Measurements from ENCODE around the gene PTPRN2. TPM values are rescaled to one million over a fixed set of nuclear protein-coding genes. Genes with fewer than 3 reads are reported as not detected.
"Not testable (repeated sequence)": the region's sequence is repeated elsewhere in the genome, so short reads cannot be mapped to it uniquely, and the experiment has no call there.

PTPRN2 gene
- total and polyA plus RNA-seq, 2 donors (not counting 1 experiment from before 2014, with no cell fraction given) = 0.54 to 1.2 TPM

- Histone ChIP-seq H2AFZ (ENCODE audit: low read length) (no peak overlapping the region), H4K20me1 (ENCODE audit: control insufficient read depth, extremely low read depth, insufficient read depth, low read length) (no peaks in the 10 kb centered on the region), H3K36me3 (ENCODE audit: control insufficient read depth, insufficient read depth, low read length) (no peaks in the 10 kb centered on the region), H3K27ac (ENCODE audit: insufficient read depth, low read length) (no peak overlapping the region), H3K4me2 (ENCODE audit: extremely low read depth, insufficient read depth, low read length) (no peak overlapping the region), H3K79me2 (ENCODE audit: control insufficient read depth, insufficient read depth, low read length) (no peaks in the 10 kb centered on the region), H3K9ac (ENCODE audit: insufficient read depth, low read length) (no peak overlapping the region), H3K9me3 (ENCODE audit: control insufficient read depth, insufficient read depth, low read depth, low read length) (peaks cover 3% of the 10 kb centered on the region), H3K27me3 (ENCODE audit: control insufficient read depth, insufficient read depth, low read length) (no peaks in the 10 kb centered on the region), H3K4me3 (replicated peaks in 1 of 4; ENCODE audit: control extremely low read depth in 1 of 4, insufficient read depth in 1 of 4, low read depth in 3 of 4, low read length in 4 of 4) (no peak overlapping the region), H3K4me1 (ENCODE audit: control insufficient read depth, extremely low read depth, insufficient read depth, low read length) (no peaks in the 10 kb centered on the region)
- DNase-seq (ENCODE audit: low read depth in 2 of 2) = no peak
- TF ChIP-seq EZH2 (IDR thresholded peaks at IDR 0.05; ENCODE audit: low read length, missing control alignments) (no peak), CTCF (conservative IDR thresholded peaks at IDR 0.05 in 1 of 2, IDR thresholded peaks at IDR 0.05 in 1 of 2; ENCODE audit: low read depth in 1 of 2, low read length in 2 of 2) (no peak)
Observed at GRCh38 chr7:158256091-158256816, 331.4 kb downstream of the PTPRN2 start.

GRCh38 chr7:158255558-158255957, 332.1 kb downstream of the PTPRN2 start:
- DNase-seq (ENCODE audit: low read depth in 2 of 2) = no peak
- Histone ChIP-seq H3K9me3 (ENCODE audit: control insufficient read depth, insufficient read depth, low read depth, low read length) (peaks cover 3% of the 10 kb centered on the region), H3K27me3 (ENCODE audit: control insufficient read depth, insufficient read depth, low read length) (no peaks in the 10 kb centered on the region), H3K27ac (ENCODE audit: insufficient read depth, low read length) (no peak overlapping the region), H3K79me2 (ENCODE audit: control insufficient read depth, insufficient read depth, low read length) (no peaks in the 10 kb centered on the region), H2AFZ (ENCODE audit: low read length) (no peak overlapping the region), H4K20me1 (ENCODE audit: control insufficient read depth, extremely low read depth, insufficient read depth, low read length) (no peaks in the 10 kb centered on the region), H3K36me3 (ENCODE audit: control insufficient read depth, insufficient read depth, low read length) (no peaks in the 10 kb centered on the region), H3K9ac (ENCODE audit: insufficient read depth, low read length) (no peak overlapping the region), H3K4me1 (ENCODE audit: control insufficient read depth, extremely low read depth, insufficient read depth, low read length) (no peaks in the 10 kb centered on the region), H3K4me3 (replicated peaks in 1 of 4; ENCODE audit: control extremely low read depth in 1 of 4, insufficient read depth in 1 of 4, low read depth in 3 of 4, low read length in 4 of 4) (no peak overlapping the region), H3K4me2 (ENCODE audit: extremely low read depth, insufficient read depth, low read length) (no peak overlapping the region)
- TF ChIP-seq EZH2 (IDR thresholded peaks at IDR 0.05; ENCODE audit: low read length, missing control alignments) = no peak
- no peak for TF ChIP-seq CTCF (conservative IDR thresholded peaks at IDR 0.05 in 1 of 2, IDR thresholded peaks at IDR 0.05 in 1 of 2; ENCODE audit: low read depth in 1 of 2, low read length in 2 of 2)

GRCh38 chr7:158255156-158255555, 332.5 kb downstream of the PTPRN2 start:
- TF ChIP-seq EZH2 (IDR thresholded peaks at IDR 0.05; ENCODE audit: low read length, missing control alignments) (no peak), CTCF (conservative IDR thresholded peaks at IDR 0.05 in 1 of 2, IDR thresholded peaks at IDR 0.05 in 1 of 2; ENCODE audit: low read depth in 1 of 2, low read length in 2 of 2) (no peak)
- no peaks in the 10 kb centered on the region for H3K36me3 ChIP-seq (ENCODE audit: control insufficient read depth, insufficient read depth, low read length)
- H3K4me1 ChIP-seq (ENCODE audit: control insufficient read depth, extremely low read depth, insufficient read depth, low read length) = no peaks in the 10 kb centered on the region
- H3K27me3 ChIP-seq (ENCODE audit: control insufficient read depth, insufficient read depth, low read length) = no peaks in the 10 kb centered on the region
- H4K20me1 ChIP-seq (ENCODE audit: control insufficient read depth, extremely low read depth, insufficient read depth, low read length) = no peaks in the 10 kb centered on the region
- H2AFZ ChIP-seq (ENCODE audit: low read length) = no peak overlapping the region
- no peak overlapping the region for H3K9ac ChIP-seq (ENCODE audit: insufficient read depth, low read length)
- no peak overlapping the region for H3K4me3 ChIP-seq (replicated peaks in 1 of 4; ENCODE audit: control extremely low read depth in 1 of 4, insufficient read depth in 1 of 4, low read depth in 3 of 4, low read length in 4 of 4)
- DNase-seq (ENCODE audit: low read depth in 2 of 2) = no peak
- H3K27ac ChIP-seq (ENCODE audit: insufficient read depth, low read length) = no peak overlapping the region
- H3K79me2 ChIP-seq (ENCODE audit: control insufficient read depth, insufficient read depth, low read length) = no peaks in the 10 kb centered on the region
- peaks cover 3% of the 10 kb centered on the region for H3K9me3 ChIP-seq (ENCODE audit: control insufficient read depth, insufficient read depth, low read depth, low read length)
- no peak overlapping the region for H3K4me2 ChIP-seq (ENCODE audit: extremely low read depth, insufficient read depth, low read length)

- H2AFZ ChIP-seq (ENCODE audit: low read length); H3K4me3 ChIP-seq (replicated peaks in 1 of 4; ENCODE audit: control extremely low read depth in 1 of 4, insufficient read depth in 1 of 4, low read depth in 3 of 4, low read length in 4 of 4); H3K9me3 ChIP-seq (ENCODE audit: control insufficient read depth, insufficient read depth, low read depth, low read length); H3K4me1 ChIP-seq (ENCODE audit: control insufficient read depth, extremely low read depth, insufficient read depth, low read length); H4K20me1 ChIP-seq (ENCODE audit: control insufficient read depth, extremely low read depth, insufficient read depth, low read length); H3K27me3 ChIP-seq (ENCODE audit: control insufficient read depth, insufficient read depth, low read length); DNase-seq (ENCODE audit: low read depth in 2 of 2); H3K79me2 ChIP-seq (ENCODE audit: control insufficient read depth, insufficient read depth, low read length); H3K36me3 ChIP-seq (ENCODE audit: control insufficient read depth, insufficient read depth, low read length); H3K9ac ChIP-seq (ENCODE audit: insufficient read depth, low read length); H3K4me2 ChIP-seq (ENCODE audit: extremely low read depth, insufficient read depth, low read length); H3K27ac ChIP-seq (ENCODE audit: insufficient read depth, low read length): not testable (repeated sequence)
Observed at GRCh38 chr7:158253670-158254045, 334.0 kb downstream of the PTPRN2 start.

All from fibroblast of lung (primary cell).